ENCODE data around the gene PCED1B. TPM values are rescaled to one million over a fixed set of nuclear protein-coding genes. Genes with fewer than 3 reads are reported as not detected.

The PCED1B gene
- total RNA-seq, 1 experiment from 2014 or later, result 22.8 TPM

DNA sequence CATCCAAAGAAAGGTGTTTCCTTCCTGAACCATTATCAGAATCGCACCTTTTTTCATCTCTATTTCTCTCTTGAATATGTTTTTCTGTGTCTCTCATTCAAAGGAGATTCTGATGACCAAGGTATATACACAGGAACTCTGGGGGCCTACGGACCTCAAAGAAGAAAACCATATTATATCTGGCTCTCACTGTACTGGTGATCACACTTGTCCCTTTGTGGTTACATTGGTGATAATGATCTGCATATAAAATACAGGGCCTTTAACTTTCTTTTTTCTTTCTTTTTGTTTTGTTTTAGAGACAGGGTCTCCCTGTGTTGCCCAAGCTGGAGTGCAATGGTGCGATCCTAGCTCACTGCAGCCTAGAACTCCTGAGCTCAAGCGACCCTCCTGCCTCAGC is 185.5 kb downstream of the PCED1B start:
- Histone ChIP-seq H3K36me3 (ENCODE audit: insufficient read depth, low read length) (no peaks in the 10 kb centered on the region), H3K27ac (ENCODE audit: low read length) (no peak overlapping the region), H3K9me2 (replicated peaks; ENCODE audit: insufficient read depth, low read length) (no peaks in the 10 kb centered on the region), H3K27me3 (ENCODE audit: low read length) (no peaks in the 10 kb centered on the region), H2AFZ (ENCODE audit: low read length) (no peak overlapping the region), H3K4me2 (ENCODE audit: low read depth, low read length, poor library complexity, severe bottlenecking) (no peak overlapping the region), H4K20me1 (ENCODE audit: insufficient read depth, low read depth, low read length) (no peaks in the 10 kb centered on the region), H3K79me2 (ENCODE audit: low read length) (no peaks in the 10 kb centered on the region), H3K9ac (ENCODE audit: low read length) (no peak overlapping the region), H3K9me3 (ENCODE audit: low read length) (no peaks in the 10 kb centered on the region), H3K4me1 (ENCODE audit: low read length) (peaks cover 16% of the 10 kb centered on the region), H3K4me3 (ENCODE audit: low read length) (no peak overlapping the region)
- DNase-seq, result no peak

DNA sequence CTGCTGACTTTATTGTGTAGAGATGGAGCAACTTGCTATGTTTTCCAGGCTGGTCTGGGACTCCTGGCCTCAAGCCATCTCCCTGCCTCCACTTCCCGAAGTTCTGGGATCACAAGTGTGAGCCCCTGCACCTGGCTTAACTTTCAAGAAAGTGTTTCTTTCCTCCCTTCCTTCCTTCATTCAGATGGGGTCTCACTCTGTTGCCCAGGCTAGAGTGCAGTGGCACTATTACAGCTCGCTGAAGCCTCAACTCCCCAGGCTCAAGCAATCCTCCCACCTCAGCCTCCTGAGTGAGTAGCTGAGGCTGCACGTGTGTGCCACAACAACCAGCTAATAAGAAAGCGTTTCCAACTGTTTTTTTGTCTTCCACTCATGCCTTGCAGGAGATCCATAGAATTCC is 186.0 kb downstream of the PCED1B start:
- Histone ChIP-seq H3K9ac (ENCODE audit: low read length) (no peak overlapping the region), H3K79me2 (ENCODE audit: low read length) (no peaks in the 10 kb centered on the region), H3K27me3 (ENCODE audit: low read length) (no peaks in the 10 kb centered on the region), H3K36me3 (ENCODE audit: insufficient read depth, low read length) (no peaks in the 10 kb centered on the region), H3K27ac (ENCODE audit: low read length) (no peak overlapping the region), H3K9me3 (ENCODE audit: low read length) (no peaks in the 10 kb centered on the region), H4K20me1 (ENCODE audit: insufficient read depth, low read depth, low read length) (no peaks in the 10 kb centered on the region), H3K9me2 (replicated peaks; ENCODE audit: insufficient read depth, low read length) (no peaks in the 10 kb centered on the region), H3K4me3 (ENCODE audit: low read length) (no peak overlapping the region), H2AFZ (ENCODE audit: low read length) (no peak overlapping the region), H3K4me1 (ENCODE audit: low read length) (peaks cover 19% of the 10 kb centered on the region), H3K4me2 (ENCODE audit: low read depth, low read length, poor library complexity, severe bottlenecking) (no peak overlapping the region)
- no peak for DNase-seq

DNA sequence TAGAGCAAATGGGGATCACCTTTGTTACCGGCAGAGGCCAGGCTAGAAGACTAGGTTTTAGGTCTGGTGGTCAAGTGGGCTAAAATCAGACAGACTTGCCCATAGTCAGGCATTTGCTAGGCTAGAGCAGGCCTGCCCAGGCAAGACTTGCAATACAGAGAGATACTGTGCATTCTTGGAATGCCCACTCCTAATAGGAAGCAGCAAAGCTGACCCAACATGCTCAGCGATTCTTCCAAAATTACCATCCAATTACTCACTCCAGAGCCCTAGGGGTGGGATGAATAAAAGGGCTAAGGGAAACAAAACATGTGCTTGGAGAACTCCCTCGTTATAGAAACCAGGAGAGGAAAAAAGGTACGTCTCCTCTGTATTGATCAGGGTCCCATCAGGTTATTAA is 188.2 kb downstream of the PCED1B start:
- DNase-seq, result no peak
- H3K79me2 ChIP-seq (ENCODE audit: low read length), result no peaks in the 10 kb centered on the region
- no peaks in the 10 kb centered on the region for H3K9me2 ChIP-seq (replicated peaks; ENCODE audit: insufficient read depth, low read length)
- no peak overlapping the region for H3K9ac ChIP-seq (ENCODE audit: low read length)
- no peak overlapping the region for H3K4me3 ChIP-seq (ENCODE audit: low read length)
- H3K9me3 ChIP-seq (ENCODE audit: low read length), result no peaks in the 10 kb centered on the region
- no peaks in the 10 kb centered on the region for H3K27me3 ChIP-seq (ENCODE audit: low read length)
- no peak overlapping the region for H3K27ac ChIP-seq (ENCODE audit: low read length)
- no peaks in the 10 kb centered on the region for H3K36me3 ChIP-seq (ENCODE audit: insufficient read depth, low read length)
- no peak overlapping the region for H2AFZ ChIP-seq (ENCODE audit: low read length)
- no peak overlapping the region for H3K4me2 ChIP-seq (ENCODE audit: low read depth, low read length, poor library complexity, severe bottlenecking)
- H4K20me1 ChIP-seq (ENCODE audit: insufficient read depth, low read depth, low read length), result no peaks in the 10 kb centered on the region
- peaks cover 25% of the 10 kb centered on the region for H3K4me1 ChIP-seq (ENCODE audit: low read length)

DNA sequence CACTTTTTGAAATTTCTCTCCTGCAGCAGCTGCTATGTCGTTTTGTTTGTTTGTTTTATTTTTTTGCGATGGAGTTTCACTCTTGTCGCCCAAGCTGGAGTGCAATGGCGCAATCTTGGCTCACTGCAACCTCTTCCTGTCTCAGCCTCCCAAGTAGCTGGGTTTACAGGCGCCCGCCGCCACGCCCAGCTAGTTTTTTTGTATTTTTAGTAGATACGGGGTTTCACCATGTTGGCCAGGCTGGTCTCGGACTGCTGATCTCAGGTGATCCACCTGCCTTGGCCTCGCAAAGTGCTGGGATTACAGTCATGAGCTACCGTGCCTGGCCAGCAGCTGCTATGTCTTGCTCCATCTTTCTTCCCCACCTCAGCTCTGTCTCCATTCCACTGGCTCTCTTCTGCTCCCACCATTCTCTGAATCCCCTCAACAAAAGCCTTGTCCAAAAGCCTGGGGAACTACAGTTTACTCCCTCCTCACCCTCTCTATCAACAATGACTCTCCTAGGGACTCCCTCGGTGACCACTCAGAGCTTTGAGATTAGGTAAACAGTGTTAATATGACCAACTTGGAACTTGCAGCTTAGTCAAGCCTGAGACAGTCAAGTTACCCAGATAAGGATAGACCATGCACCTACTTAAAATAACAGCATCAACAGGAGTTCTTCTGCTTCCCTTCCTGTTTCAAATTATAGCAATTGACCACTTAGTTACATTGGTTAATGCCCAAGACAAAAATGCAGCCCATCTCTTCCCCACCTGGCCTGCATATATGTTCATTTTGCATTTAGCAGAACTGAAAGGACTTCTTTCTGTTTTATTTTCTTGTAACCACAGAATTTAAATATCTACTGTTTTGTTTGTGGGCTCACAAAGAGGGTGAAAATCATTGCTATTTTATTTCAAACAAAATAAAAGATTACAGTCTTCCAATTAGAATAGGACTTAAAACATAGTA is 189.4 kb downstream of the PCED1B start:
- Histone ChIP-seq H3K9me3 (ENCODE audit: low read length) (no peaks in the 10 kb centered on the region), H3K79me2 (ENCODE audit: low read length) (no peaks in the 10 kb centered on the region), H3K4me3 (ENCODE audit: low read length) (peak overlapping the region; percentile 11; the same call in 1 of the 2 replicates), H3K27me3 (ENCODE audit: low read length) (no peaks in the 10 kb centered on the region), H3K4me2 (ENCODE audit: low read depth, low read length, poor library complexity, severe bottlenecking) (peak overlapping the region; percentile 31), H3K36me3 (ENCODE audit: insufficient read depth, low read length) (no peaks in the 10 kb centered on the region), H3K27ac (ENCODE audit: low read length) (peak overlapping the region; percentile 67), H4K20me1 (ENCODE audit: insufficient read depth, low read depth, low read length) (no peaks in the 10 kb centered on the region), H2AFZ (ENCODE audit: low read length) (peak overlapping the region; percentile 65; the same call in 1 of the 2 replicates), H3K9ac (ENCODE audit: low read length) (no peak overlapping the region), H3K4me1 (ENCODE audit: low read length) (peaks cover 25% of the 10 kb centered on the region), H3K9me2 (replicated peaks; ENCODE audit: insufficient read depth, low read length) (no peaks in the 10 kb centered on the region)
- no peak for DNase-seq

DNA sequence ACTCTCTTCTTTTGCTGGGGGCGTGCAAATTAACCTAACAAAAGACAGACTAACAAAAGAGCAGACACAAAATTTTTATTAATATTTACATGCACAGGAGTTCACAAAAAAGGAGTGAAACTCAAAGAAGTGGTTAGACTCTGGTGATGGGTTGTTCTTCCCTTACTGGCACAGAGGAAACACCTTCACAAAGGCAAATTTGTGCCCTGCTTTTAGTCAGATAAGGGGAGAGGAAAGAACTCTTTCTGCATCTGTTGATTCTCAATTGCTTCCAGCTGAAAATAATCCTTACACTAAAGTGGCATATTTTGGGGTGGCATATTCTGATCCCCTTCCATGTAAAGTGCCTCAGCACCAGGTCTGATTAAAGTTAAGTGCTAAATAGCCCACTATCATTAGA is 190.5 kb downstream of the PCED1B start:
- H3K4me1 ChIP-seq (ENCODE audit: low read length), result peaks cover 25% of the 10 kb centered on the region
- peak; percentile 49 for DNase-seq
- no peak overlapping the region; the same call in 1 of the 2 replicates for H2AFZ ChIP-seq (ENCODE audit: low read length)
- H3K4me2 ChIP-seq (ENCODE audit: low read depth, low read length, poor library complexity, severe bottlenecking), result peak overlapping the region; percentile 31
- no peak overlapping the region for H3K4me3 ChIP-seq (ENCODE audit: low read length)
- no peaks in the 10 kb centered on the region for H4K20me1 ChIP-seq (ENCODE audit: insufficient read depth, low read depth, low read length)
- peak overlapping the region; percentile 67 for H3K27ac ChIP-seq (ENCODE audit: low read length)
- H3K9me2 ChIP-seq (replicated peaks; ENCODE audit: insufficient read depth, low read length), result no peaks in the 10 kb centered on the region
- peak overlapping the region; percentile 30; the same call in 1 of the 2 replicates for H3K9ac ChIP-seq (ENCODE audit: low read length)
- no peaks in the 10 kb centered on the region for H3K27me3 ChIP-seq (ENCODE audit: low read length)
- H3K9me3 ChIP-seq (ENCODE audit: low read length), result no peaks in the 10 kb centered on the region
- no peaks in the 10 kb centered on the region for H3K79me2 ChIP-seq (ENCODE audit: low read length)
- H3K36me3 ChIP-seq (ENCODE audit: insufficient read depth, low read length), result no peaks in the 10 kb centered on the region

DNA sequence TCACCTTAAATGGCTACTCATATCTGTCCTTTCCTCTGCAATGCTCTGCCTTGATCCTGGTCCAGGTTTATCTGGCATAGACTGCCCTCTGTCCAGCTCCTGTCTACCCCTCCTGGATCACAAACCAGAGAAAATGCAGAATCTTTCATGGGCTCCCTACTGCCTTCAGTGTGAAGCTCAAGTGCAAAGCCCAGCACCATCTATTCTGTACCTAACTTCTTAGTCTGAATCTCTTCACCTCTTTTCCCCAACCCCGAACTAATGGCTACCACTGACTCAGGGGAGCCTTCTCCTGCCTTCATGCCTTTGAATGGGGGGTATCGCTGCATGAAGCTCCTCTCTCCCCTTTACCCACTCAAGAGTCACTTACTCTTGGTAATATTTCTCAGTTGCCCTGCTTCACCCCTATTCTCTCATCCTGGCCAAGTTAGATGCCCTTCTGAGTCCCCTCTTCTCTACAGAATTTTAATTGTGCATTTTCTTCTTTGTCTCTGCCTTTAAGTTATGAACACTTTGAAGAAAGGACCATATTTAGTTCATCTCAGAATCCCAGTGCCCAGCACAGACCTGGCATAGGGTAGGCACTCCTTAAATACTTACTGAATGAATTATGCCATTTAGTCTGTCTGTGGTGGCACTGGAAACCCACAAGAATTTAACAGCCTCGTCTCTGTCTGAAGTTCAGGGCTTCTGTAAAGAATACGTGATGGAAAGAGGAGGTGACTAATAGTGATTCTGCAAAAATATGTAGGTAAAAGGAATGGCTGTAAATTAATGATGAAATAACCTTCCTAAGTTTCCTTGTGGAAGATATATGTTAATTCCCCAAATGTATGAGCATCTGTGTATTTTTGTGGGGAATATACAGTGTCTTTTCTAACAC is 191.6 kb downstream of the PCED1B start:
- Histone ChIP-seq H3K9ac (ENCODE audit: low read length) (no peak overlapping the region), H4K20me1 (ENCODE audit: insufficient read depth, low read depth, low read length) (no peaks in the 10 kb centered on the region), H3K4me3 (ENCODE audit: low read length) (no peak overlapping the region), H2AFZ (ENCODE audit: low read length) (no peak overlapping the region), H3K4me1 (ENCODE audit: low read length) (peaks cover 25% of the 10 kb centered on the region), H3K27me3 (ENCODE audit: low read length) (no peaks in the 10 kb centered on the region), H3K9me2 (replicated peaks; ENCODE audit: insufficient read depth, low read length) (no peaks in the 10 kb centered on the region), H3K27ac (ENCODE audit: low read length) (no peak overlapping the region), H3K79me2 (ENCODE audit: low read length) (no peaks in the 10 kb centered on the region), H3K4me2 (ENCODE audit: low read depth, low read length, poor library complexity, severe bottlenecking) (no peak overlapping the region), H3K36me3 (ENCODE audit: insufficient read depth, low read length) (no peaks in the 10 kb centered on the region), H3K9me3 (ENCODE audit: low read length) (no peaks in the 10 kb centered on the region)
- no peak for DNase-seq

DNA sequence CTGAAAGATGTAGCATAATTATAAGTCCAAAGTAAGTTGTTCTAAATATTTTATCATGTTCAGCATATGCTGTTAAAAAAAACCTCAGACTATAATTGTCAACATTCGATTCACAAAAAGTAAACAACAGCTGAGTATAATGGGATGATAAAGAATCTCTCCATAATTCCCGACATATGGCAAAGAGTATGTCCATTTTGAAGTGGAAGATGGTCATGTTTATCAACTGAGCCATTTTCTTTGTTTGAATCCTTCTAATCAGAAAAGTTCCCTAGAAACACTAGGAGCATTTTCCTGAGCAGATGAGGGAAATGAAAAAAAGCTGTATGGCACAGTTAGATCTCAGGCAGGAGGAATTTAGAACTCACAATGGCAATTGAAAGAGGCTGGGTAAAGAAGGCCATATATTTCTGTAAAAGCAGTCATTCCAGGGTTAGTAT is 192.4 kb downstream of the PCED1B start:
- H2AFZ ChIP-seq (ENCODE audit: low read length), result no peak overlapping the region
- no peak overlapping the region for H3K9ac ChIP-seq (ENCODE audit: low read length)
- no peaks in the 10 kb centered on the region for H3K9me2 ChIP-seq (replicated peaks; ENCODE audit: insufficient read depth, low read length)
- H3K79me2 ChIP-seq (ENCODE audit: low read length), result no peaks in the 10 kb centered on the region
- no peaks in the 10 kb centered on the region for H3K36me3 ChIP-seq (ENCODE audit: insufficient read depth, low read length)
- no peaks in the 10 kb centered on the region for H3K27me3 ChIP-seq (ENCODE audit: low read length)
- DNase-seq, result no peak
- H3K9me3 ChIP-seq (ENCODE audit: low read length), result no peaks in the 10 kb centered on the region
- no peak overlapping the region for H3K4me2 ChIP-seq (ENCODE audit: low read depth, low read length, poor library complexity, severe bottlenecking)
- H3K4me1 ChIP-seq (ENCODE audit: low read length), result peaks cover 31% of the 10 kb centered on the region
- no peak overlapping the region for H3K4me3 ChIP-seq (ENCODE audit: low read length)
- H3K27ac ChIP-seq (ENCODE audit: low read length), result no peak overlapping the region
- no peaks in the 10 kb centered on the region for H4K20me1 ChIP-seq (ENCODE audit: insufficient read depth, low read depth, low read length)
